Hepatocyte (in vitro differentiated cells): ENCODE data around the gene PARVG.

Source experiments
- EZH2 ChIP-seq: fragments of 200-600 bp; sonication (generic); IDR thresholded peaks from 2 replicates; pipeline ENCODE4 v1.6.1; 2016; ENCODE audit warnings: antibody characterized with exemption, mild to moderate bottlenecking, borderline replicate concordance
- TF ChIP-seq, protein P1 (sequence below): fragments of 200-600 bp; sonication (generic); IDR thresholded peaks from 2 replicates; pipeline ENCODE4 v1.5.1; 2016; ENCODE audit warnings: antibody characterized with exemption, mild to moderate bottlenecking; ENCODE audit not compliant: poor library complexity

DNA sequence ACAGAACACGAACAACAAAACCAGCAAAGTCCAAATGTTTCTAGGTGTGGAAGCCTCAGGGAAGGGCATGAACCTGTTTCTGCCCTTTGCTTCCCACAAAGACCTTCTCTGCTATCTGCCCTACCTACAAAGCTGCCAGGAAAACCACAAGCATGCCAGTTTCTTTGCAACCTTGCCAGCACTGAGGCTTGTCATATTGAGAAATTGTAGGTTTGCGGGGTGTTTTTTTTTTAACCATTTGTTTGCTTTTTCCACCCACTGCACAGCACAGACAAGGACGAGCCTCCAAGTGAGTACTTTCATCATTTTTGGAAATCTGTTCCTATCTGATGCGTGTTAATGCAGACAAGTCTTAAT, 12.8 kb downstream of the PARVG start:
- TF ChIP-seq, protein P1, sequence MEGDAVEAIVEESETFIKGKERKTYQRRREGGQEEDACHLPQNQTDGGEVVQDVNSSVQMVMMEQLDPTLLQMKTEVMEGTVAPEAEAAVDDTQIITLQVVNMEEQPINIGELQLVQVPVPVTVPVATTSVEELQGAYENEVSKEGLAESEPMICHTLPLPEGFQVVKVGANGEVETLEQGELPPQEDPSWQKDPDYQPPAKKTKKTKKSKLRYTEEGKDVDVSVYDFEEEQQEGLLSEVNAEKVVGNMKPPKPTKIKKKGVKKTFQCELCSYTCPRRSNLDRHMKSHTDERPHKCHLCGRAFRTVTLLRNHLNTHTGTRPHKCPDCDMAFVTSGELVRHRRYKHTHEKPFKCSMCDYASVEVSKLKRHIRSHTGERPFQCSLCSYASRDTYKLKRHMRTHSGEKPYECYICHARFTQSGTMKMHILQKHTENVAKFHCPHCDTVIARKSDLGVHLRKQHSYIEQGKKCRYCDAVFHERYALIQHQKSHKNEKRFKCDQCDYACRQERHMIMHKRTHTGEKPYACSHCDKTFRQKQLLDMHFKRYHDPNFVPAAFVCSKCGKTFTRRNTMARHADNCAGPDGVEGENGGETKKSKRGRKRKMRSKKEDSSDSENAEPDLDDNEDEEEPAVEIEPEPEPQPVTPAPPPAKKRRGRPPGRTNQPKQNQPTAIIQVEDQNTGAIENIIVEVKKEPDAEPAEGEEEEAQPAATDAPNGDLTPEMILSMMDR = no peak
- no peak for TF ChIP-seq EZH2
